GM06990 (cell line): ENCODE measurements around the gene MED29.

Experiments
- DNase-seq: peaks from one replicate; pipeline ENCODE4 v3.0.0-alpha.2; 2011; ENCODE audit not compliant: insufficient read length; ENCODE audit errors: extremely low read depth
- H3K27me3 ChIP-seq: replicated peaks from 2 replicates; pipeline ENCODE4 v1.6.0; 2011; ENCODE audit warnings: low read length; ENCODE audit not compliant: control insufficient read depth, insufficient read depth
- H3K36me3 ChIP-seq: 2 replicates; pipeline ENCODE4 v1.5.1; 2011; ENCODE audit warnings: low read length; ENCODE audit not compliant: control insufficient read depth, insufficient read depth
- H3K4me3 ChIP-seq: replicated peaks from 2 replicates; pipeline ENCODE4 v1.5.1; 2011; ENCODE audit warnings: low read depth, mild to moderate bottlenecking, control low read depth, low read length
- TF ChIP-seq, protein P1 (sequence below): IDR thresholded peaks from 2 replicates; pipeline ENCODE4 v1.5.1; 2011; ENCODE audit warnings: low read length, control low read depth, mild to moderate bottlenecking, inconsistent platforms; ENCODE audit not compliant: insufficient read depth, poor library complexity, severe bottlenecking

Gene MED29

DNA sequence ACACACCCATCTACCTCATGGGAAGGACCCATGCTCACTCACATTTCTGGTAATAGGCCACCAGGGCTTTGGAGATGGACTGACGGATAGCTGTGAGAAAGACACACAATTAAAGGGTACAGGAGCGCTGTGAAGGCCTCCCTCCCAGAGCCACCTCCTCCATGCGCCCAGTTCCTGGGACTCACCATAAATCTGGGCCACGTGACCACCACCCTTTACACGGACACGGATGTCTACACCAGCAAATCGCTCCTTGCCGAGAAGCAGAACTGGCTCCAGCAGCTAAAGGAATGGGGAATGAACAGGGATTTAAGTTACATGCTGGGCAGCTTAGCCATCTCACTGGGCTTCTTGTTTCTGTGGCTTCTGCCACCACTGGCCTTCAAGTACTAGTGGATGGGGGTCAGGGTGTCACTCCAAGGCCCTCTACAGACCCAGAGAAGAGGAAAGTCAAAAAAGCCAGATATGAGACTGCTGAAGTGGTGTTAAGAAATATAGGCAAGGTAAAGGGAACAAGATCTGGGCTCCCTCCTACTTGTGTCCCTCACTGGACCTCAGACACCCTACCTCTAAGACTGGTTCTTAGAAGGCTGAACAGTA is 42.4 kb downstream of the MED29 start:
- Histone ChIP-seq H3K27me3 (no peaks in the 10 kb centered on the region), H3K36me3 (peaks cover 27% of the 10 kb centered on the region), H3K4me3 (peak overlapping the region; percentile 74)
- no peak for DNase-seq
- TF ChIP-seq, protein P1, sequence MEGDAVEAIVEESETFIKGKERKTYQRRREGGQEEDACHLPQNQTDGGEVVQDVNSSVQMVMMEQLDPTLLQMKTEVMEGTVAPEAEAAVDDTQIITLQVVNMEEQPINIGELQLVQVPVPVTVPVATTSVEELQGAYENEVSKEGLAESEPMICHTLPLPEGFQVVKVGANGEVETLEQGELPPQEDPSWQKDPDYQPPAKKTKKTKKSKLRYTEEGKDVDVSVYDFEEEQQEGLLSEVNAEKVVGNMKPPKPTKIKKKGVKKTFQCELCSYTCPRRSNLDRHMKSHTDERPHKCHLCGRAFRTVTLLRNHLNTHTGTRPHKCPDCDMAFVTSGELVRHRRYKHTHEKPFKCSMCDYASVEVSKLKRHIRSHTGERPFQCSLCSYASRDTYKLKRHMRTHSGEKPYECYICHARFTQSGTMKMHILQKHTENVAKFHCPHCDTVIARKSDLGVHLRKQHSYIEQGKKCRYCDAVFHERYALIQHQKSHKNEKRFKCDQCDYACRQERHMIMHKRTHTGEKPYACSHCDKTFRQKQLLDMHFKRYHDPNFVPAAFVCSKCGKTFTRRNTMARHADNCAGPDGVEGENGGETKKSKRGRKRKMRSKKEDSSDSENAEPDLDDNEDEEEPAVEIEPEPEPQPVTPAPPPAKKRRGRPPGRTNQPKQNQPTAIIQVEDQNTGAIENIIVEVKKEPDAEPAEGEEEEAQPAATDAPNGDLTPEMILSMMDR = no peak

DNA sequence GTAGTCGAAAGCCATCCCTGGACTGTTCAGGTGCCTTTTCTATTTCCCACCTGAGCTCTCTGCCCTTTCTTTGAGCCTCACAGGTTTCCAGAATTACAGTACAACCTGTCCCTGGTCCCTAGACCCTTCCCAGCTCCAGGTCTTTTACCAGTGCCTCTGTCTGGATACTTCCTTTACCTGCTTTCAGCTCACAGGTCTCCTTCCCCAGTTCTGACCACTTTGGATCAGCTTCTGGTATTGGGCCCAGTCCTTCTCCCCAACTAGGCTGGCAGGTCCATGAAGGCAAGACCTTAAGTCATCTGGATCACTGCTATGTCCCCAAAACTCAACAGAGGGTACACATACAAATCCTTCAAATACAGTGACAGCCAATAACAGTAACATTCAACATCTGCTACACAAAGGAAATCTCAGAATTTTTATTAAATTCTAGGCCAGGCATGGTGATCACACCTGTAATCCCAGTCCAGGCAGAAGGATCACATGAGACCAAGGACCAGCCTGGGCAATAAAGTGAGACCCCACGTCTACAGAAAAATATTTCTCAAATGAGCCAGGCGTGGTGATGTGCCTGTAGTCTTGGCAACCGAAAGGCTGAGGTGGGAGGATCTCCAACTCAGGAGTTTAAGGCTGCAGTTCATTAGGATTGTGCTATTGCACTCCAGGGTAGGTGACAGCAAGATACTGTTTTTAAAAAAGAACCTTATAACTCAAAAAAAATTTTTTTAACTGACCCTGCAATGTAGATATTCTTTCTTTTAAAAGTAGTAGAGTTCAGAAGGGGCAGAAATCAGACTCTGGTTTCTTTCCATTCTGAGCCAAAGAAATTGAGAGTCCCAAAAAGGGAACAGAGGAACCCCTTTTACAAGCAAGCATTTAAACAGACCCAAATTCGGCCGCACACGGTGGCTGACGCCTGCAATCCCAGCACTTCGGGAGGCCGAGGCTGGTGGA is 43.2 kb downstream of the MED29 start:
- Histone ChIP-seq H3K4me3 (peak overlapping the region; percentile 74), H3K27me3 (no peaks in the 10 kb centered on the region), H3K36me3 (peaks cover 27% of the 10 kb centered on the region)
- DNase-seq = no peak
- TF ChIP-seq, protein P1 = no peak

DNA sequence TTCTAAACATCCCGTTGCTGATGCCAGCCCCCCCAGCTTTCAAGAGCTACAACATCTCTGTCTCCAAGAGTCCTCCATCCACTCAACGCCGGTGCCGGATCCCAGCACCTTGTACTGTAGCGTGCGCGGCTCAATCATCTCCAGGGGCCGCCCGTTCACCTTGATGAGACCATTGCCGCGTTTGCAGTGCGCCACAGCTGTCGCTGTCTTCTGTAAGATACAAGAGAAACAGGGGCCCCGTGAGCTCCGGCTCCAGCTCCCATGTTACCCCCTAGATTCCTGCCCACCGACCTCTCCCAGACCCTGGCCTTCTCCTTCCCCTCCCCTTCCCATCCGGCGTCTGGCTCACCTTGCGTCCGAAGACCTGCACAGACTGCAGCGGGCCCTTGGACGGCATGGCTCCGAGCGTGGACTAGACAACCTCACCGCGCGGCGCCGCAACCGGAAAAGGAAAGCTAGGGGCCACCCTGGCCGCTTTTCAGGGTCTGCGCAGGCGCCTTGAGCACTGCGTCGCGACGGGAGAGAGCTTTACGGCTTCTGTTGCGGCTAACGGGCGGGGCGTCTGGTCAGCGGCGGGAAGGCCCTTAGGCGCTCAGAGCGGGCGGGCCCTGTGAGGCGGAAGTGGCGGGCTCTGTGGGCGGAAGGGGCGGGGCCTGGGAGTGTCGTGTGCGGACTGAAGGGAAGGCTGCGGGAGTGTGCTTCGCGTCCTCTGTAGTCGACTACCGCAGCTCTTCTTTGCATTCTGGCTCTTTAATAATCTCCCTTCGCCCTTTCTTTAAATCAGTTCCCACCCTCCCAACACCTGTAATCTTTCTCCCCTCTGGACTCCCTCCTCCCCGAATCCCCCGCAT is 44.5 kb downstream of the MED29 start, which contains the start of gene RPS16:
TSS of gene RPS16 (minus strand) at position 451 of the 851 bp plus-strand sequence. CDS start at position 397, 54 bp downstream.
- DNase-seq = peak; percentile 98
- TF ChIP-seq, protein P1 = no peak
- H3K4me3 ChIP-seq = peak within 1 kb of the TSS; percentile 74
- H3K27me3 ChIP-seq = no peaks in the 10 kb centered on the region
- peaks cover 27% of the 10 kb centered on the region for H3K36me3 ChIP-seq

DNA sequence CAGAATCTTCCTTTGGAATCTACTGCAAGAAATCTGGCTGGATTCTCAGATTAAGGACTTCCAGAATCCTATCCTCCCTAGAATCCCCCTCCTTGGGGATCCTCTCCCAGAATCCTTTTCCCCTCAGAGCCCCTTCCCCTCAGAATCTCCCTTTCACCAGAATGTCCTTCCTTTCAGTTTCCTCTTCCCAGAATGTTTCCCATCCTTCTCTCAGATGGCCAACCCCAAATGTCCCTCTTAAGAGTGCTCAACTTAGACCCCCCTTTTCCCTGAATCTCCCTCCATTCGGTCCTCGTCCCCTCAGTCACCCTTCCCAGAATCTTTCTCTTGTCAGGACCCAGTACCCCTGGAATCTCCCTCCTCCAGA is 45.2 kb downstream of the MED29 start:
- Histone ChIP-seq H3K4me3 (peak overlapping the region; percentile 63), H3K27me3 (no peaks in the 10 kb centered on the region), H3K36me3 (peaks cover 27% of the 10 kb centered on the region)
- no peak for DNase-seq
- TF ChIP-seq, protein P1 = no peak

DNA sequence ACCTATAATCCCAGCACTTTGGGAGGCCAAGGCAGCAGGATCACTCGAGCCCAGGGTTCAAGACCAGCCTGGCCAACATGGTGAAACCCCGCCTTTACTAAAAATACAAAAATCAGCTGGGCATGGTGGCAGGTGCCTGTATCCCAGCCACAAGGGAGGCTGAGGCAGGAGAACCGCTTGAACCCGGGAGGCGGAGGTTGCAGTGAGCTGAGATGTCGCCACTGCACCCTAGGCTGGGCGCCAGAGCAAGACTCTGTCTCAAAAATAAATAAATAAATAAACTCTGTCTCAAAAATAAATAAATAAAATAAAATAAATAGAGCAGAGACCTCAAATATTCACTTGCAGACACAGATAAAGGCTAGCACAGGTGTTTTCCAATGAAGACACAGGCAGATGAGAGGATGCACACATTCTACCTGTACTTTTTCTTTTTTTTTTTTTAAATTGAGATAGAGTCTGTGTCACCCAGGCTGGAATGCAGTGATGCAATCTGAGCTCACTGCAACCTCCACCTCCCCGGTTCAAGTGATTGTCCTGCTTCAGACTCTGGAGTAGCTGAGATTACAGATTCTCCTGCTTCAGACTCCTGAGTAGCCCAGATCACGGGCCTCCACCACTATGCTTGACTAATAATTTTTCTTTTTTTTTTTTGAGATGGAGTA is 47.2 kb downstream of the MED29 start:
- H3K36me3 ChIP-seq = peaks cover 14% of the 10 kb centered on the region
- H3K27me3 ChIP-seq = no peaks in the 10 kb centered on the region
- DNase-seq = no peak
- no peak overlapping the region for H3K4me3 ChIP-seq
- TF ChIP-seq, protein P1 = no peak
